ENCODE results near the gene ATR. TPM values are rescaled to one million over a fixed set of nuclear protein-coding genes. Genes with fewer than 3 reads are reported as not detected.

Gene ATR
- polyA plus RNA-seq, 3 donors: 6.3 to 16.4 (median 6.6) TPM

GRCh38 chr3:142495103-142495502 is 83.4 kb downstream of the ATR start:
- Histone ChIP-seq H3K36me3 (replicated peaks in 1 of 2; ENCODE audit: control insufficient read depth in 1 of 2, insufficient read depth in 2 of 2, low read length in 2 of 2) (peaks cover 76 to 96% of the 10 kb centered on the region in 2 donors), H3K27me3 (ENCODE audit: control insufficient read depth in 2 of 2, insufficient read depth in 2 of 2, low read length in 2 of 2) (no peaks in the 10 kb centered on the region), H3K79me2 (ENCODE audit: insufficient read depth, low read length) (no peaks in the 10 kb centered on the region), H3K9me3 (replicated peaks in 1 of 2; ENCODE audit: control insufficient read depth in 1 of 2, insufficient read depth in 1 of 2, low read length in 2 of 2) (no peaks in the 10 kb centered on the region), H3K9ac (ENCODE audit: insufficient read depth, low read length, poor library complexity, severe bottlenecking) (no peak overlapping the region), H3K4me3 (replicated peaks in 1 of 3; ENCODE audit: low read depth in 2 of 3, low read length in 3 of 3) (no peak overlapping the region), H2AFZ (ENCODE audit: insufficient read depth, low read depth, low read length, poor library complexity, severe bottlenecking) (no peak overlapping the region), H3K27ac (ENCODE audit: low read depth in 1 of 2, low read length in 2 of 2) (no peak overlapping the region), H3K4me1 (ENCODE audit: control insufficient read depth in 1 of 2, insufficient read depth in 2 of 2, low read length in 2 of 2) (no peaks in the 10 kb centered on the region), H3K4me2 (replicated peaks; ENCODE audit: extremely low read depth, low read length, poor library complexity, severe bottlenecking) (no peak overlapping the region), H4K20me1 (ENCODE audit: insufficient read depth, low read length) (no peaks in the 10 kb centered on the region)
- WGBS (ENCODE audit: insufficient coverage): no CpG with 5 or more reads among the region's 3 CpGs
- Mint-ChIP-seq H3K27me3 (ENCODE audit: low read depth in 3 of 3) (no peaks in the 10 kb centered on the region), H3K9me3 (no peaks in the 10 kb centered on the region), H3K36me3 (peaks cover 71 to 86% of the 10 kb centered on the region in 2 donors), H3K4me1 (no peaks in the 10 kb centered on the region), H3K4me3 (no peak overlapping the region), H3K27ac (no peak overlapping the region)
- TF ChIP-seq CTCF (IDR thresholded peaks at IDR 0.05): no peak
- intact Hi-C loops (cut with micrococcal nuclease): no loop called here
- DNase-seq: no peak

- Histone ChIP-seq H3K4me2 (replicated peaks; ENCODE audit: extremely low read depth, low read length, poor library complexity, severe bottlenecking) (no peak overlapping the region), H3K36me3 (replicated peaks in 1 of 2; ENCODE audit: control insufficient read depth in 1 of 2, insufficient read depth in 2 of 2, low read length in 2 of 2) (peaks cover 80 to 98% of the 10 kb centered on the region in 2 donors), H3K4me1 (ENCODE audit: control insufficient read depth in 1 of 2, insufficient read depth in 2 of 2, low read length in 2 of 2) (no peaks in the 10 kb centered on the region), H3K9ac (ENCODE audit: insufficient read depth, low read length, poor library complexity, severe bottlenecking) (no peak overlapping the region), H3K27ac (ENCODE audit: low read depth in 1 of 2, low read length in 2 of 2) (no peak overlapping the region), H3K27me3 (ENCODE audit: control insufficient read depth in 2 of 2, insufficient read depth in 2 of 2, low read length in 2 of 2) (no peaks in the 10 kb centered on the region), H3K79me2 (ENCODE audit: insufficient read depth, low read length) (no peaks in the 10 kb centered on the region), H2AFZ (ENCODE audit: insufficient read depth, low read depth, low read length, poor library complexity, severe bottlenecking) (no peak overlapping the region), H3K4me3 (replicated peaks in 1 of 3; ENCODE audit: low read depth in 2 of 3, low read length in 3 of 3) (no peak overlapping the region), H3K9me3 (replicated peaks in 1 of 2; ENCODE audit: control insufficient read depth in 1 of 2, insufficient read depth in 1 of 2, low read length in 2 of 2) (no peaks in the 10 kb centered on the region), H4K20me1 (ENCODE audit: insufficient read depth, low read length) (no peaks in the 10 kb centered on the region)
- Mint-ChIP-seq H3K27me3 (ENCODE audit: low read depth in 3 of 3) (peaks cover 0 to 2% (median 0%) of the 10 kb centered on the region in 3 donors), H3K36me3 (peaks cover 75 to 89% of the 10 kb centered on the region in 2 donors), H3K4me1 (no peaks in the 10 kb centered on the region), H3K4me3 (no peak overlapping the region), H3K9me3 (no peaks in the 10 kb centered on the region), H3K27ac (no peak overlapping the region)
- DNase-seq: no peak
- no peak for TF ChIP-seq CTCF (IDR thresholded peaks at IDR 0.05)
- intact Hi-C loops (cut with micrococcal nuclease): no loop called here
- WGBS (ENCODE audit: insufficient coverage): 100% methylated on average over 2 of the region's 2 CpGs
Measured at GRCh38 chr3:142492184-142492583, 86.3 kb downstream of the ATR start.

Measured in CD14-positive monocyte (primary cell).